Peyer's patch (tissue), 4 donors: ENCODE data around the gene PPP1R9B. TPM values are rescaled to one million over a fixed set of nuclear protein-coding genes. Genes with fewer than 3 reads are reported as not detected.
A peak's percentile ranks its signal among the peaks of the same experiment; 100 is the strongest.

ENCODE experiments used
- DNase-seq, 3 donors: peaks; one replicate each; pipeline ENCODE4 v3.0.0-alpha.2; 2017 to 2019
- H3K27ac ChIP-seq, 4 donors: fragments of 200-600 bp; sonication (generic); one replicate each; pipeline ENCODE4 v1.5.1; 2016 to 2019
- H3K27me3 ChIP-seq, 2 donors: fragments of 200-600 bp; sonication (generic); one replicate each; pipeline ENCODE4 v1.5.1; 2019
- H3K36me3 ChIP-seq, 3 donors: fragments of 200-600 bp; sonication (generic); one replicate each; pipeline ENCODE4 v1.5.1; 2016 to 2019
- H3K4me1 ChIP-seq, 4 donors: fragments of 200-600 bp; sonication (generic); one replicate each; pipeline ENCODE4 v1.5.1; 2016 to 2019
- H3K4me3 ChIP-seq, 4 donors: fragments of 200-600 bp; sonication (generic); 1 replicate in 3 of 4; 2 replicates in 1 of 4; pipeline ENCODE4 v1.5.1; 2016 to 2019; ENCODE audit warnings: mild to moderate bottlenecking in 1 of 4
- H3K9me3 ChIP-seq, 4 donors: fragments of 200-600 bp; sonication (generic); one replicate each; pipeline ENCODE4 v1.5.1; 2016 to 2019; ENCODE audit warnings: mild to moderate bottlenecking in 1 of 4
- POLR2A ChIP-seq, 2 donors: fragments of 450-650 bp; IDR thresholded peaks; one replicate each; pipeline ENCODE4 v1.5.1; 2017; ENCODE audit warnings: antibody characterized with exemption in 2 of 2, mild to moderate bottlenecking in 2 of 2, moderate library complexity in 2 of 2
- total RNA-seq, 4 donors: library from RNA; depleted of rRNA; stranded (reverse); fragments of >200 nt; gene quantifications; one replicate each; pipeline ENCODE4 v1.1.0, GENCODE V29; 2016
- TF ChIP-seq, protein P1 (sequence below), 6 experiments: fragments of 450-650 bp in 4 of 6; fragments of 200-600 bp in 2 of 6; sonication (generic) in 1 of 6; IDR thresholded peaks; one replicate each; pipeline ENCODE4 v1.5.1; 2017 to 2019; ENCODE audit warnings: antibody characterized with exemption in 6 of 6, mild to moderate bottlenecking in 3 of 6, moderate library complexity in 1 of 6

PPP1R9B gene
- total RNA-seq, 4 donors from 2014 or later: 18.0 to 40.4 (median 32.9) TPM

DNA sequence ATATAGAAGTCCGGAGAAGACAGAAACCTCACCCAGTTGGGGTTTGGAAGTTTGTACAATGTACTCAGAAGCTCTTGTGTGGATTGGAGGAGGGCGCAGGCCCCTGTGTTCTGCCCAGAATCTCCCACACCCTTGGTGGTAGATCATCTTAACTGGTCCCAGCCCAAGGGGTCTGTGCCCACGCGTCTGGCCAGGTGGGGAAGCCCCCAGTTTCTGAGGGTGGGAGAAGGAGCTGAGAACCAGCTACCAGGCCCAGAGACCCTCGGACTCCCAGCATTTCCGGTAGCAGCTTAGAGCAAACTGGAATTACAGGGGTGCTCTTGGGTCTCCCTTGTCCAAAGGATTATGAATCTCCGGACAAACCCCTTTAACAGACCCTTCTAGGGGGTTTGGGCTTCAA lies 2.3 kb upstream of the PPP1R9B start:
- Histone ChIP-seq H3K36me3 (no peaks in the 10 kb centered on the region), H3K4me1 (peaks cover 0 to 43% (median 2%) of the 10 kb centered on the region in 4 donors), H3K4me3 (no peak overlapping the region), H3K9me3 (no peaks in the 10 kb centered on the region), H3K27me3 (no peaks in the 10 kb centered on the region), H3K27ac (peak overlapping the region; percentile 86 to 99 (median 96))
- TF ChIP-seq POLR2A (IDR thresholded peaks at IDR 0.05): no peak
- TF ChIP-seq, protein P1, sequence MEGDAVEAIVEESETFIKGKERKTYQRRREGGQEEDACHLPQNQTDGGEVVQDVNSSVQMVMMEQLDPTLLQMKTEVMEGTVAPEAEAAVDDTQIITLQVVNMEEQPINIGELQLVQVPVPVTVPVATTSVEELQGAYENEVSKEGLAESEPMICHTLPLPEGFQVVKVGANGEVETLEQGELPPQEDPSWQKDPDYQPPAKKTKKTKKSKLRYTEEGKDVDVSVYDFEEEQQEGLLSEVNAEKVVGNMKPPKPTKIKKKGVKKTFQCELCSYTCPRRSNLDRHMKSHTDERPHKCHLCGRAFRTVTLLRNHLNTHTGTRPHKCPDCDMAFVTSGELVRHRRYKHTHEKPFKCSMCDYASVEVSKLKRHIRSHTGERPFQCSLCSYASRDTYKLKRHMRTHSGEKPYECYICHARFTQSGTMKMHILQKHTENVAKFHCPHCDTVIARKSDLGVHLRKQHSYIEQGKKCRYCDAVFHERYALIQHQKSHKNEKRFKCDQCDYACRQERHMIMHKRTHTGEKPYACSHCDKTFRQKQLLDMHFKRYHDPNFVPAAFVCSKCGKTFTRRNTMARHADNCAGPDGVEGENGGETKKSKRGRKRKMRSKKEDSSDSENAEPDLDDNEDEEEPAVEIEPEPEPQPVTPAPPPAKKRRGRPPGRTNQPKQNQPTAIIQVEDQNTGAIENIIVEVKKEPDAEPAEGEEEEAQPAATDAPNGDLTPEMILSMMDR (IDR thresholded peaks at IDR 0.05): no peak
- no peak for DNase-seq

DNA sequence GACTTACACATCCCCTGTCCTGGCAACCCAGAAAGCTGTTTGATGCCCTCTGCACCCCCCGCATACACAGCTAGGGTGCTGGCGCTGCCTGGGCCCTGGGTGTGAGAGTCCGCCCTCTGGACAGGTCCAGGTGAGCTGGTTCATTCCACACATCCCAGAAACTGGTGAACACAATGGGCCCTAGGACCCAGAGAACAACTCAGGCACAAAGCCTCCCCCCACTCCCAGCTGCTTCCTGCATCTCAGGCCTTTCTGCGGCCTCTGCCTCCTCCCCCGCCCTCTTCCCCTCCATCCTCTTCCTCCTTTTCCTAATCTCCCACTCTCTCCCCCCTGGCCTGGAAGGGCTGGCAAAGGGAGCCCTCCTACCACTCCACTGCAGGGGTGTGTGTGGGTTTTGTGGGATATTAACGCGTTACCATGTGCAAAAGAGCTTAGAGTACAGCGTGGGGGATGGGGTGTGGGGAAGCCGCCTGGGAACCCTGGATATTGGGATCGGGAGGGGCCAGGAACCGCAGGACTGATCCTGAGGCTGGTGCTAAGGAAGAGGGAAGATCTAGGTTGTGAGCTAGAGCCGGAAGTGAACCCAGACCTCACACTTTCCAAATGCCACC lies 1.6 kb upstream of the PPP1R9B start:
- peaks cover 3 to 50% (median 6%) of the 10 kb centered on the region in 4 donors for H3K4me1 ChIP-seq
- H3K4me3 ChIP-seq: peak overlapping the region; percentile 90 to 98 (median 92)

DNA sequence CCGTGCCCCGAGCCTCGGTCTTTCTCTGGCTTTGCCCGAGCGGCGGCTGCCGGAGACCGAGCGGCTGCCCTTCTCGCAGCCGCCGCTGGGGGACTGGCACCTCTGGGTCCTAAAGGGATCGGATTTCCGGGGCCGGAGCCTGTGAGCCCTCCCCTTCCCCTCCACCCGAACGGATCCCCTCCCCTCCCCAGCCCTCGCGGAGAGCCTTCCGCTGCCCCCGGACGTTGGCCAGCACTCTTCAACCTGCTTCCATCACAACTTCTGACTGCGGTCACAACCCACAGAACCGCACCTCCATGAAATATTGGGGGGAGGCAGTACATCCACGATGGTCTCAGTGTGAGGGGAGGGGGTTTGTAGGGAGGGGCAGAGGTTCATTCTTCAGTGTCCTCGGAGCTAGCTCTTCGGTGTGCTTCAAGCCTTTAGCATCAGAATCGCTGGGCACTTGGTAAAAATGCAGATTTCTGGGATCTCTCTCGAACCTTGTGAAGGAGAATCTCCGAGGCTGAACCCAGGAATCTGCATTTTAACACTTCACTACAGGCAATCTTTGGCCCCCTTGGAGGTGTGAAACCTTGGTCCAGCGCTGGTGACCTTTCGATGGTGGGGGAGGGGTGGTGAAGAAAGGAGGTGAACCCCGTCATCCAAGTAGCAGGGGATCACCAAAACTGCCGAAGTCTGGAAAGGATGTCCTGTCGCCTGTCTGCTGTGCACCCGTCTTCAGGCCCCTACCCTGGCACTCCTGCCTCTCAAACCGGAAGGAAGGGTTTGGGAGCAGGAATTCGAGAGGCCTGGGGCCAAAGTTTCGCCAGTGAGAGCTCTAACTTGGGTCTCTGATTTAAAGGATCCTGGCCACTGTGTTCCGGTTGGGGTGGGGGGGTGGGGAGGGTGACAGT lies 812 bp upstream of the PPP1R9B start:
- Histone ChIP-seq H3K4me3 (peak overlapping the region; percentile 90 to 98 (median 92)), H3K4me1 (peaks cover 8 to 57% (median 11%) of the 10 kb centered on the region in 4 donors), H3K36me3 (no peaks in the 10 kb centered on the region), H3K27ac (peak overlapping the region; percentile 86 to 99 (median 96)), H3K27me3 (no peaks in the 10 kb centered on the region), H3K9me3 (no peaks in the 10 kb centered on the region)
- peak; percentile 92 to 96 (median 92) for DNase-seq
- TF ChIP-seq, protein P1 (IDR thresholded peaks at IDR 0.05): peak; percentile 26 to 84 (median 68)
- TF ChIP-seq POLR2A (IDR thresholded peaks at IDR 0.05): peak in 1 of 2 donors; percentile 34

More for the DNA sequence above, 1.6 kb upstream of the PPP1R9B start:
- DNase-seq: peak; percentile 84 to 95 (median 90)
- no peaks in the 10 kb centered on the region for H3K27me3 ChIP-seq
- peak overlapping the region; percentile 86 to 99 (median 96) for H3K27ac ChIP-seq
- H3K9me3 ChIP-seq: no peaks in the 10 kb centered on the region
- H3K36me3 ChIP-seq: no peaks in the 10 kb centered on the region
- peak in 1 of 2 donors; percentile 18 for TF ChIP-seq POLR2A (IDR thresholded peaks at IDR 0.05)
- TF ChIP-seq, protein P1 (IDR thresholded peaks at IDR 0.05): peak in 1 of 6 experiments; percentile 32

DNA sequence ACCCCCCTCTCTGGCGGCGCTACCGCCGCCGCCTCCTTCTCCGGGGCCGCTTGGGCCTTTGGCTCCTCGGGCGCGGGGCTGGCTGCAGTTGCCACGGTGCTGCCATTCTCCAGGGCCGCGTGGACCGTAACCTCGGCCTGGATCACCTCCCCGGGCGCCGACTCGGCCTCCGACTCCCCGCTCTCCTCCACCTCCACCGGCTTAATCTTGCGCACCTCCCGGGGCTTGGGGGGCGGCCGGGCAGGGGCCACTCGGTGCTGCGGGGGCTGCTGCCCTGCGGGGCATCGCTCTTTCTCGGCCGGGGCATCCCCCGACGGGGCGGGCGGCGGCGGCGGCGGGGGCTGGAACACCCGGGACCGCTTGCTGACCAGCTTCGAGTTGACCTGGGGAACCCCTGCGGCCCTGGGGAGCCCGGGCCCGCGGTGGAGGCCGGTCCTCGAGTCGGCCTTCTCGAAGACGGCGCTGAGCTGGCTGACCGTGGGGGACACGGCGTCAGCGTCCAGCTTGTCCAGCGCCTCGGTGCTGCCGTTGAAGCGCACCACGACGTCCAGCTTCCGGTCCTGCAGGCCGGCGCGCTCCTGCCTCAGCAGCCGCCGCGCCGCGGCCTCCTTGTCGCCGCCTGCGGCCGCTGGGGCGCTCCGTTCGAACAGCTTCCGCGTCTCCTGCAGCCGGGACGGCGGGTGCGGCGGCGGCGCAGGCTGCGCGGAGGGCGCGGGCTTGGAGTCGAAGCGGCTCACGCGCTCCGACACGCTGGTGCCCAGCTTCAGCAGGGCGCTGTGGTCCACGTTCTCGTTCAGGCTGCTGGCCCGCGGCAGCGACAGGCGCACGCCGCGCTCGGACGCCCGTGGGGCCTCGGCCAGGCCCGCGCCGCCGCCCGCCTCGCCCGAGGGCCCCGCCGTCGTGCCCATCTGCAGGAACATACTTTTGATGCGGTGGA lies 792 bp downstream of the PPP1R9B start:
- Histone ChIP-seq H3K9me3 (no peaks in the 10 kb centered on the region), H3K36me3 (peaks cover 0 to 10% (median 0%) of the 10 kb centered on the region in 3 donors), H3K4me1 (peaks cover 8 to 70% (median 24%) of the 10 kb centered on the region in 4 donors), H3K27me3 (no peaks in the 10 kb centered on the region), H3K27ac (peak overlapping the region; percentile 86 to 99 (median 96)), H3K4me3 (peak overlapping the region; percentile 90 to 98 (median 92))
- TF ChIP-seq, protein P1 (IDR thresholded peaks at IDR 0.05): peak in 4 of 6 experiments; percentile 16 to 48 (median 38)
- peak in 1 of 2 donors; percentile 27 for TF ChIP-seq POLR2A (IDR thresholded peaks at IDR 0.05)
- DNase-seq: peak; percentile 53 to 85 (median 82)

DNA sequence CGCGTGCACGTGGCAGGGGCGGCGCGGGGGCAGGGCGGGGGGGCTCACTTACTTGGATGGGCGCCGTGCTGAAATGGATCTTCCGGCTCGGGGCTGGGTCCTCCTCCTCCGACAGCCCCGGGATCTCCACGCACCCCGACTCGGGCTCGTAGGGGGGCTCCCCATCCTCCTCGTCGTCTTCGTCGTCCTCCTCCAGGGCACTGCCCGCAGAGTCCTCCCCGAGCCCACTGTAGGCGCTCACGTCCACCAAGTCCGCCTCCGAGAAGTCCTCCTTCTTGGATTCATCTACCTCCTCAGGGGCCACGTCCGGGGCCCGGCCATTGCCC lies 1.4 kb downstream of the PPP1R9B start:
- H3K4me3 ChIP-seq: peak overlapping the region; percentile 90 to 98 (median 92)
- H3K4me1 ChIP-seq: peaks cover 8 to 68% (median 27%) of the 10 kb centered on the region in 4 donors
- TF ChIP-seq, protein P1 (IDR thresholded peaks at IDR 0.05): no peak
- no peak for TF ChIP-seq POLR2A (IDR thresholded peaks at IDR 0.05)
- H3K36me3 ChIP-seq: peaks cover 0 to 16% (median 0%) of the 10 kb centered on the region in 3 donors
- no peaks in the 10 kb centered on the region for H3K9me3 ChIP-seq
- DNase-seq: no peak
- H3K27me3 ChIP-seq: no peaks in the 10 kb centered on the region
- H3K27ac ChIP-seq: peak overlapping the region; percentile 86 to 99 (median 96)
